Measurements from ENCODE around the gene TSHZ1. TPM values are rescaled to one million over a fixed set of nuclear protein-coding genes. Genes with fewer than 3 reads are reported as not detected.

Gene TSHZ1
- total RNA-seq, 2 donors from 2014 or later = 1.1 to 1.7 TPM

- no peak for TF ChIP-seq CTCF (conservative IDR thresholded peaks at IDR 0.05)
- H3K36me3 ChIP-seq (ENCODE audit: control insufficient read depth, insufficient read depth, low read length) = no peaks in the 10 kb centered on the region
- H3K36me3 Mint-ChIP-seq (ENCODE audit: low read depth) = no peaks in the 10 kb centered on the region
- no peak overlapping the region for H3K9ac ChIP-seq (ENCODE audit: extremely low read depth, low read length, poor library complexity, severe bottlenecking)
- no peak for DNase-seq
- H3K27ac ChIP-seq (ENCODE audit: low read depth, low read length) = no peak overlapping the region
- WGBS, 2 experiments (ENCODE audit: insufficient coverage in 1 of 2, insufficient read length in 1 of 2) = 90 to 100% methylated on average over 4 to 14 of the region's 14 CpGs
- H3K27ac Mint-ChIP-seq = no peak overlapping the region
- no peaks in the 10 kb centered on the region for H3K27me3 ChIP-seq (ENCODE audit: control insufficient read depth, insufficient read depth, low read length, poor library complexity, severe bottlenecking)
- no peak overlapping the region for H3K4me3 ChIP-seq (ENCODE audit: low read length)
- no peaks in the 10 kb centered on the region for H3K9me3 Mint-ChIP-seq
- no peaks in the 10 kb centered on the region for H3K4me1 ChIP-seq (ENCODE audit: control insufficient read depth, insufficient read depth, low read length)
- peaks cover 8% of the 10 kb centered on the region for H3K4me1 Mint-ChIP-seq
- no peaks in the 10 kb centered on the region for H3K9me3 ChIP-seq (ENCODE audit: control insufficient read depth, low read length)
- no peaks in the 10 kb centered on the region for H3K27me3 Mint-ChIP-seq (ENCODE audit: insufficient read depth)
- no peak overlapping the region for H3K4me3 Mint-ChIP-seq
Measured at GRCh38 chr18:75257605-75258004, 47.0 kb downstream of the TSHZ1 start.

GRCh38 chr18:75261430-75262223 is 51.0 kb downstream of the TSHZ1 start:
- Mint-ChIP-seq H3K27ac (no peak overlapping the region), H3K9me3 (no peaks in the 10 kb centered on the region), H3K4me1 (no peaks in the 10 kb centered on the region), H3K4me3 (no peak overlapping the region), H3K36me3 (ENCODE audit: low read depth) (no peaks in the 10 kb centered on the region), H3K27me3 (ENCODE audit: insufficient read depth) (no peaks in the 10 kb centered on the region)
- no peak for DNase-seq
- H3K4me3 ChIP-seq (ENCODE audit: low read length) = no peak overlapping the region
- H3K9ac ChIP-seq (ENCODE audit: extremely low read depth, low read length, poor library complexity, severe bottlenecking) = no peak overlapping the region
- WGBS, 2 experiments (ENCODE audit: insufficient coverage in 1 of 2, insufficient read length in 1 of 2) = 80 to 85% methylated on average over 5 to 9 of the region's 9 CpGs
- TF ChIP-seq CTCF (conservative IDR thresholded peaks at IDR 0.05) = no peak
- H3K4me1 ChIP-seq (ENCODE audit: control insufficient read depth, insufficient read depth, low read length) = no peaks in the 10 kb centered on the region
- H3K36me3 ChIP-seq (ENCODE audit: control insufficient read depth, insufficient read depth, low read length) = no peaks in the 10 kb centered on the region
- no peak overlapping the region for H3K27ac ChIP-seq (ENCODE audit: low read depth, low read length)
- H3K27me3 ChIP-seq (ENCODE audit: control insufficient read depth, insufficient read depth, low read length, poor library complexity, severe bottlenecking) = no peaks in the 10 kb centered on the region
- H3K9me3 ChIP-seq (ENCODE audit: control insufficient read depth, low read length) = no peaks in the 10 kb centered on the region

- no peak for DNase-seq
- WGBS, 2 experiments (ENCODE audit: insufficient coverage in 1 of 2, insufficient read length in 1 of 2) = 92 to 100% methylated on average over 3 to 4 of the region's 4 CpGs
- Histone ChIP-seq H3K36me3 (ENCODE audit: control insufficient read depth, insufficient read depth, low read length) (no peaks in the 10 kb centered on the region), H3K9ac (ENCODE audit: extremely low read depth, low read length, poor library complexity, severe bottlenecking) (no peak overlapping the region), H3K4me1 (ENCODE audit: control insufficient read depth, insufficient read depth, low read length) (no peaks in the 10 kb centered on the region), H3K9me3 (ENCODE audit: control insufficient read depth, low read length) (no peaks in the 10 kb centered on the region), H3K4me3 (ENCODE audit: low read length) (no peak overlapping the region), H3K27me3 (ENCODE audit: control insufficient read depth, insufficient read depth, low read length, poor library complexity, severe bottlenecking) (no peaks in the 10 kb centered on the region), H3K27ac (ENCODE audit: low read depth, low read length) (no peak overlapping the region)
- Mint-ChIP-seq H3K36me3 (ENCODE audit: low read depth) (no peaks in the 10 kb centered on the region), H3K4me3 (no peak overlapping the region), H3K27ac (no peak overlapping the region), H3K27me3 (ENCODE audit: insufficient read depth) (no peaks in the 10 kb centered on the region), H3K4me1 (no peaks in the 10 kb centered on the region), H3K9me3 (no peaks in the 10 kb centered on the region)
- TF ChIP-seq CTCF (conservative IDR thresholded peaks at IDR 0.05) = no peak
Measured at GRCh38 chr18:75262511-75262910, 51.9 kb downstream of the TSHZ1 start.
